Skin epidermis (tissue), 12 donors: ENCODE measurements around the gene CDKN2A.
"Not testable (repeated sequence)": the region's sequence is repeated elsewhere in the genome, so short reads cannot be mapped to it uniquely, and the experiment has no call there.

Experiments
- H3K27ac ChIP-seq, 21 experiments: fragments of 200-600 bp; sonication (generic) in 11 of 21; one replicate each; pipeline ENCODE4 v1.5.0; 2020; ENCODE audit warnings: mild to moderate bottlenecking in 3 of 21, inconsistent platforms in 2 of 21, moderate library complexity in 2 of 21
- H3K4me3 ChIP-seq, 7 experiments: fragments of 200-600 bp; sonication (generic) in 2 of 7; one replicate each; pipeline ENCODE4 v1.5.0; 2020; ENCODE audit warnings: inconsistent platforms in 2 of 7, mild to moderate bottlenecking in 2 of 7, moderate library complexity in 1 of 7

The CDKN2A gene

GRCh38 chr9:21965401-21965951 lies 28.7 kb downstream of the CDKN2A start:
- Histone ChIP-seq H3K4me3 (peak overlapping the region; percentile 11 to 30 (median 24)), H3K27ac (peak overlapping the region in 2 of 21 experiments; percentile 16 to 47)

- peak overlapping the region; percentile 11 to 30 (median 24) for H3K4me3 ChIP-seq
- peak overlapping the region in 2 of 21 experiments; percentile 16 to 47 for H3K27ac ChIP-seq
Observed at GRCh38 chr9:21964925-21965385, 29.2 kb downstream of the CDKN2A start.

GRCh38 chr9:21961569-21961968 lies 32.6 kb downstream of the CDKN2A start:
- Histone ChIP-seq H3K27ac (no peak overlapping the region), H3K4me3 (no peak overlapping the region)

GRCh38 chr9:21959268-21959667 lies 34.9 kb downstream of the CDKN2A start:
- H3K4me3 ChIP-seq, H3K27ac ChIP-seq: not testable (repeated sequence)

GRCh38 chr9:21958833-21959232 lies 35.4 kb downstream of the CDKN2A start:
- Histone ChIP-seq H3K27ac (no peak overlapping the region), H3K4me3 (no peak overlapping the region)

- no peak overlapping the region for H3K27ac ChIP-seq
- H3K4me3 ChIP-seq: no peak overlapping the region
Observed at GRCh38 chr9:21945606-21946005, 48.6 kb downstream of the CDKN2A start.

- Histone ChIP-seq H3K4me3 (no peak overlapping the region), H3K27ac (no peak overlapping the region)
Observed at GRCh38 chr9:21943464-21943863, 50.7 kb downstream of the CDKN2A start.

- Histone ChIP-seq H3K27ac (no peak overlapping the region), H3K4me3 (no peak overlapping the region)
Observed at GRCh38 chr9:21941337-21941995, 52.7 kb downstream of the CDKN2A start.

GRCh38 chr9:21936161-21936560 lies 58.0 kb downstream of the CDKN2A start:
- no peak overlapping the region for H3K4me3 ChIP-seq
- no peak overlapping the region for H3K27ac ChIP-seq

GRCh38 chr9:21935631-21936030 lies 58.6 kb downstream of the CDKN2A start:
- H3K4me3 ChIP-seq: no peak overlapping the region
- no peak overlapping the region for H3K27ac ChIP-seq

GRCh38 chr9:21933865-21934264 lies 60.3 kb downstream of the CDKN2A start:
- H3K4me3 ChIP-seq: no peak overlapping the region
- H3K27ac ChIP-seq: no peak overlapping the region

- no peak overlapping the region for H3K4me3 ChIP-seq
- H3K27ac ChIP-seq: no peak overlapping the region
Observed at GRCh38 chr9:21933281-21933680, 60.9 kb downstream of the CDKN2A start.

GRCh38 chr9:21931428-21931827 lies 62.8 kb downstream of the CDKN2A start:
- Histone ChIP-seq H3K27ac (no peak overlapping the region), H3K4me3 (no peak overlapping the region)

- H3K27ac ChIP-seq: no peak overlapping the region
- no peak overlapping the region for H3K4me3 ChIP-seq
Observed at GRCh38 chr9:21927752-21928151, 66.4 kb downstream of the CDKN2A start.

GRCh38 chr9:21923694-21924093 lies 70.5 kb downstream of the CDKN2A start:
- H3K27ac ChIP-seq: no peak overlapping the region
- H3K4me3 ChIP-seq: no peak overlapping the region

GRCh38 chr9:21919377-21920362 lies 74.5 kb downstream of the CDKN2A start:
- Histone ChIP-seq H3K27ac (peak overlapping the region in 2 of 21 experiments; percentile 41 to 70), H3K4me3 (no peak overlapping the region)
